ENCODE data around the gene AMT.
"Not testable (repeated sequence)": the region's sequence is repeated elsewhere in the genome, so short reads cannot be mapped to it uniquely, and the experiment has no call there.

The AMT gene

GRCh38 chr3:49406571-49407565 is 15.4 kb downstream of the AMT start:
- Histone ChIP-seq H3K4me3 (ENCODE audit: low read depth, low read length) (no peak overlapping the region), H3K9ac (ENCODE audit: low read length) (no peak overlapping the region), H3K9me3 (ENCODE audit: control insufficient read depth, insufficient read depth, low read depth, low read length) (no peaks in the 10 kb centered on the region), H3K27me3 (ENCODE audit: control insufficient read depth, insufficient read depth, low read length) (no peaks in the 10 kb centered on the region), H3K4me1 (ENCODE audit: control insufficient read depth, insufficient read depth, low read length) (peaks cover 16% of the 10 kb centered on the region), H3K36me3 (ENCODE audit: control insufficient read depth, insufficient read depth, low read length) (peaks cover 16% of the 10 kb centered on the region), H3K27ac (ENCODE audit: low read depth, low read length) (no peak overlapping the region)

- H3K9me3 ChIP-seq (ENCODE audit: control insufficient read depth, insufficient read depth, low read depth, low read length); H3K27me3 ChIP-seq (ENCODE audit: control insufficient read depth, insufficient read depth, low read length); H3K9ac ChIP-seq (ENCODE audit: low read length); H3K4me3 ChIP-seq (ENCODE audit: low read depth, low read length); H3K27ac ChIP-seq (ENCODE audit: low read depth, low read length): not testable (repeated sequence)
- Histone ChIP-seq H3K36me3 (ENCODE audit: control insufficient read depth, insufficient read depth, low read length) (peaks cover 21% of the 10 kb centered on the region), H3K4me1 (ENCODE audit: control insufficient read depth, insufficient read depth, low read length) (peaks cover 16% of the 10 kb centered on the region)
Measured at GRCh38 chr3:49405570-49405969, 16.7 kb downstream of the AMT start.

- H3K9ac ChIP-seq (ENCODE audit: low read length): no peak overlapping the region
- H3K27me3 ChIP-seq (ENCODE audit: control insufficient read depth, insufficient read depth, low read length): no peaks in the 10 kb centered on the region
- H3K4me1 ChIP-seq (ENCODE audit: control insufficient read depth, insufficient read depth, low read length): peaks cover 11% of the 10 kb centered on the region
- no peak overlapping the region for H3K4me3 ChIP-seq (ENCODE audit: low read depth, low read length)
- H3K36me3 ChIP-seq (ENCODE audit: control insufficient read depth, insufficient read depth, low read length): peaks cover 21% of the 10 kb centered on the region
- no peak overlapping the region for H3K27ac ChIP-seq (ENCODE audit: low read depth, low read length)
- H3K9me3 ChIP-seq (ENCODE audit: control insufficient read depth, insufficient read depth, low read depth, low read length): no peaks in the 10 kb centered on the region
Measured at GRCh38 chr3:49403891-49404290, 18.4 kb downstream of the AMT start.

- no peak overlapping the region for H3K27ac ChIP-seq (ENCODE audit: low read depth, low read length)
- peaks cover 23% of the 10 kb centered on the region for H3K36me3 ChIP-seq (ENCODE audit: control insufficient read depth, insufficient read depth, low read length)
- no peaks in the 10 kb centered on the region for H3K9me3 ChIP-seq (ENCODE audit: control insufficient read depth, insufficient read depth, low read depth, low read length)
- no peaks in the 10 kb centered on the region for H3K27me3 ChIP-seq (ENCODE audit: control insufficient read depth, insufficient read depth, low read length)
- peaks cover 11% of the 10 kb centered on the region for H3K4me1 ChIP-seq (ENCODE audit: control insufficient read depth, insufficient read depth, low read length)
- H3K9ac ChIP-seq (ENCODE audit: low read length): no peak overlapping the region
- H3K4me3 ChIP-seq (ENCODE audit: low read depth, low read length): no peak overlapping the region
Measured at GRCh38 chr3:49401766-49402165, 20.5 kb downstream of the AMT start.

- H3K27me3 ChIP-seq (ENCODE audit: control insufficient read depth, insufficient read depth, low read length): no peaks in the 10 kb centered on the region
- peaks cover 30% of the 10 kb centered on the region for H3K36me3 ChIP-seq (ENCODE audit: control insufficient read depth, insufficient read depth, low read length)
Measured at GRCh38 chr3:49399461-49399860, 22.8 kb downstream of the AMT start.

GRCh38 chr3:49397470-49397869 is 24.8 kb downstream of the AMT start:
- Histone ChIP-seq H3K36me3 (ENCODE audit: control insufficient read depth, insufficient read depth, low read length) (peaks cover 19% of the 10 kb centered on the region), H3K4me1 (ENCODE audit: control insufficient read depth, insufficient read depth, low read length) (peaks cover 3% of the 10 kb centered on the region; the same call in 1 of the 2 replicates), H3K27ac (ENCODE audit: low read depth, low read length) (no peak overlapping the region), H3K27me3 (ENCODE audit: control insufficient read depth, insufficient read depth, low read length) (no peaks in the 10 kb centered on the region), H3K4me3 (ENCODE audit: low read depth, low read length) (no peak overlapping the region), H3K9ac (ENCODE audit: low read length) (no peak overlapping the region), H3K9me3 (ENCODE audit: control insufficient read depth, insufficient read depth, low read depth, low read length) (no peaks in the 10 kb centered on the region)

More at GRCh38 chr3:49399461-49399860, 22.8 kb downstream of the AMT start:
- Histone ChIP-seq H3K4me3 (ENCODE audit: low read depth, low read length) (no peak overlapping the region), H3K9me3 (ENCODE audit: control insufficient read depth, insufficient read depth, low read depth, low read length) (no peaks in the 10 kb centered on the region), H3K9ac (ENCODE audit: low read length) (no peak overlapping the region), H3K4me1 (ENCODE audit: control insufficient read depth, insufficient read depth, low read length) (peaks cover 3% of the 10 kb centered on the region; the same call in 1 of the 2 replicates), H3K27ac (ENCODE audit: low read depth, low read length) (no peak overlapping the region)

GRCh38 chr3:49391310-49391709 is 31.0 kb downstream of the AMT start:
- H3K27ac ChIP-seq (ENCODE audit: low read depth, low read length); H3K9ac ChIP-seq (ENCODE audit: low read length); H3K9me3 ChIP-seq (ENCODE audit: control insufficient read depth, insufficient read depth, low read depth, low read length); H3K4me3 ChIP-seq (ENCODE audit: low read depth, low read length); H3K27me3 ChIP-seq (ENCODE audit: control insufficient read depth, insufficient read depth, low read length); H3K4me1 ChIP-seq (ENCODE audit: control insufficient read depth, insufficient read depth, low read length); H3K36me3 ChIP-seq (ENCODE audit: control insufficient read depth, insufficient read depth, low read length): not testable (repeated sequence)

- Histone ChIP-seq H3K27ac (ENCODE audit: low read depth, low read length) (no peak overlapping the region), H3K27me3 (ENCODE audit: control insufficient read depth, insufficient read depth, low read length) (no peaks in the 10 kb centered on the region), H3K9ac (ENCODE audit: low read length) (no peak overlapping the region), H3K36me3 (ENCODE audit: control insufficient read depth, insufficient read depth, low read length) (peaks cover 3% of the 10 kb centered on the region; the same call in 1 of the 2 replicates), H3K4me1 (ENCODE audit: control insufficient read depth, insufficient read depth, low read length) (no peaks in the 10 kb centered on the region), H3K4me3 (ENCODE audit: low read depth, low read length) (no peak overlapping the region), H3K9me3 (ENCODE audit: control insufficient read depth, insufficient read depth, low read depth, low read length) (no peaks in the 10 kb centered on the region)
Measured at GRCh38 chr3:49389297-49389696, 33.0 kb downstream of the AMT start.

- no peak overlapping the region for H3K9ac ChIP-seq (ENCODE audit: low read length)
- no peaks in the 10 kb centered on the region for H3K4me1 ChIP-seq (ENCODE audit: control insufficient read depth, insufficient read depth, low read length)
- no peaks in the 10 kb centered on the region for H3K27me3 ChIP-seq (ENCODE audit: control insufficient read depth, insufficient read depth, low read length)
- no peaks in the 10 kb centered on the region for H3K9me3 ChIP-seq (ENCODE audit: control insufficient read depth, insufficient read depth, low read depth, low read length)
- no peak overlapping the region for H3K4me3 ChIP-seq (ENCODE audit: low read depth, low read length)
- no peak overlapping the region for H3K27ac ChIP-seq (ENCODE audit: low read depth, low read length)
- peaks cover 3% of the 10 kb centered on the region; the same call in 1 of the 2 replicates for H3K36me3 ChIP-seq (ENCODE audit: control insufficient read depth, insufficient read depth, low read length)
Measured at GRCh38 chr3:49388289-49388820, 33.9 kb downstream of the AMT start.

GRCh38 chr3:49387721-49388120 is 34.6 kb downstream of the AMT start:
- Histone ChIP-seq H3K36me3 (ENCODE audit: control insufficient read depth, insufficient read depth, low read length) (peaks cover 3% of the 10 kb centered on the region; the same call in 1 of the 2 replicates), H3K4me3 (ENCODE audit: low read depth, low read length) (no peak overlapping the region)

GRCh38 chr3:49386056-49386756 is 36.1 kb downstream of the AMT start:
- H3K27me3 ChIP-seq (ENCODE audit: control insufficient read depth, insufficient read depth, low read length): no peaks in the 10 kb centered on the region
- peaks cover 3% of the 10 kb centered on the region; the same call in 1 of the 2 replicates for H3K36me3 ChIP-seq (ENCODE audit: control insufficient read depth, insufficient read depth, low read length)
- H3K9ac ChIP-seq (ENCODE audit: low read length): no peak overlapping the region
- H3K4me3 ChIP-seq (ENCODE audit: low read depth, low read length): no peak overlapping the region
- no peaks in the 10 kb centered on the region for H3K4me1 ChIP-seq (ENCODE audit: control insufficient read depth, insufficient read depth, low read length)
- H3K9me3 ChIP-seq (ENCODE audit: control insufficient read depth, insufficient read depth, low read depth, low read length): no peaks in the 10 kb centered on the region
- H3K27ac ChIP-seq (ENCODE audit: low read depth, low read length): no peak overlapping the region

More at GRCh38 chr3:49387721-49388120, 34.6 kb downstream of the AMT start:
- Histone ChIP-seq H3K4me1 (ENCODE audit: control insufficient read depth, insufficient read depth, low read length) (no peaks in the 10 kb centered on the region), H3K9ac (ENCODE audit: low read length) (no peak overlapping the region), H3K27me3 (ENCODE audit: control insufficient read depth, insufficient read depth, low read length) (no peaks in the 10 kb centered on the region), H3K9me3 (ENCODE audit: control insufficient read depth, insufficient read depth, low read depth, low read length) (no peaks in the 10 kb centered on the region), H3K27ac (ENCODE audit: low read depth, low read length) (no peak overlapping the region)

All from HUES6 (cell line).